DLD1 (cell line): Measurements from ENCODE around the gene ADGRL3.
"Not testable (repeated sequence)": the region's sequence is repeated elsewhere in the genome, so short reads cannot be mapped to it uniquely, and the experiment has no call there.

Experiments used
- in situ Hi-C: cut with HindIII; loops from 2 replicates; pipeline ENCODE4 v1.10.0; 2017; ENCODE audit warnings: low sequenced_read_pairs

The ADGRL3 gene

GRCh38 chr4:61468024-61468720 lies 268.0 kb downstream of the ADGRL3 start:
- in situ Hi-C loops: no loop called here

DNA sequence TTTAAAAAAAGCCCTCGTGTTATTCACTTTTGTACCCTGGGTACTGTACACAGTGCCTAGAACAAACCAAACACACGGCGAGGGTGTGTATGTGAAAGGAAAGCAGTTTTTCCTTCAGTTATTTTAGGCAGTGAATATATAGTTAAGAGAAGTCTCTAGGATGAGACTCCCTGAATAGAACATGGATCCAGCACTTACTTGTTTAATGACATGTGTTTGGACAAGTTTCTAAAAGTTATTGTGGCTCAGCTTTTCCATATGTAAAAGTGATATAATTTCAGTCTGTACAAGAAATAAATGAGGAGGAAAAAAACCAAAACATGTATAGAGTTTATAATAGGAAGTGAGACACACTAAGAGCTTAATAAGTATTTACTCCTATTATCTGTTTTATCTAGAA lies 273.2 kb downstream of the ADGRL3 start:
- in situ Hi-C loops: no loop called here

- in situ Hi-C loops: no loop called here
These were observed 278.2 kb downstream of the ADGRL3 start for GRCh38 chr4:61478340-61478739.

DNA sequence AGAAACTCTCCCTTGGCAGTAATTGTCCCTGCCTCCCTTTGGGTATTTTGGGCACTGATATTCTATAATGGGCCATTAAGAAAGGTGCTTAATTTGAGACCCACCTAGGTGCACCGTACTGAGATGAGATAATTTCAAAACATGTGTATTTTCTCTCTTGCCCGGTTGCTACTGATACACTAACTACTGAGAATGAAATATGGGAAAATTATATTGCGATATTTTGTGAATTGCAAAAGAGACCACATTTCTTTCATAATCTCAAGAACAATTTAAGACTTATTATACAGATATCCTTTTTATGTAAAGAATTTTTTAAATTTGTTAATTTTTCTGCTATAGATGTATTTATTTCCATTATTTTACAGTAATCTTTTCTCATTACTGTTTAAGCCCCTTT lies 284.9 kb downstream of the ADGRL3 start:
- in situ Hi-C loops: no loop called here

DNA sequence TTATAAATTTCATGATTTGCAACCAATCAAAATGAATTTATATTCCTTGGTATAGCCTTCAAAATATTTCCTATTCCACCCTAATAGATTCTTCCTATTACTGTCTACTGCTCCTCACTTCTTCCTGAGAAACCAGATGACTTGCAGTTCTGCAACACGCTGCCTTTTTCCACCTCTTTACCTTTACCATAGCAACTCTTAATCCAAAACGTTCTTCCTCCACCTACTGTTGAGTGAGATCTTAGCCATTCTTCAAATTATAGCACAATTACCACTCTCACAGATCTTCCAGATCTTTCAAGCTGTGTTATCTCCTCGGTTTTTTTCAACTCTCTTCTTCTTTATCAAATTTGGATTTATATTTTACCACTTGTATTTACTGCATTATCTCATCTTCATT lies 289.8 kb downstream of the ADGRL3 start:
- in situ Hi-C loops: no loop called here

DNA sequence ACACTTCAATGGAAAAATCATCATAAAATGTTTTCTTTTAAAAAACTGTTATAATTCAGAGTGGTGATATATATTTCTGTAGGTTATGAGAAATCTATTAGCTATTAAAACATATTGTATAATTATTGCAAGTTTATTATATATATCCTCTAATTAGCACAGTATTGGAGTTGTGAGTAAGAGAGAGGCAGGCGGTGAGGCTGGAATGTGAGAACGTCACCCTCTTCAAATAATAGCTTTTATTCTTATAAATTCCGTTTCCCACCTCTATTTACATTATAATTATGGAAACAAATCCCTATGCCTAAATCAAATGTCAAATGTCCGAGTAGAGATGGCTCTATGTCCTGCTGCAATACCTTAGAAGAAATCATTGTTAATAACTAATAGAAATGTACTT lies 292.9 kb downstream of the ADGRL3 start:
- in situ Hi-C loops: no loop called here

DNA sequence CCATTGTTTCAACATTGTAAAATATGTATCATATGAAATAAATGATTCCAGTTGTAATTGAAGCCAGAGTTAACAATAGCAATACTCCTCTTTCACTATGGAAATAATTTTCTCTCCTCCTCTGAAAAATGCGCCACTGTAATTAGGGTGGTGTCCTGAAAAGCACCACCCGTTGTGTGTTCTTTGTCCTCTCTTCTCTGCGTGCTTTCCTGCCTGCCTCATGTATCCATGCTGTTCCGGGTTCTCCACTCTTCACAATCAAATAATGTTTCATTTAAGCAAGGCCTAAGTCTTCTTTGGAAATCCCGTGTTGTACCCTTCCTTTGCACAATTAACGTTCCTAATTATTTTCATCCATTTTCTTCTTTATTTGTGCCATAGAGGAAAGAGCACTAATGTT lies 293.3 kb downstream of the ADGRL3 start:
- in situ Hi-C loops: no loop called here

DNA sequence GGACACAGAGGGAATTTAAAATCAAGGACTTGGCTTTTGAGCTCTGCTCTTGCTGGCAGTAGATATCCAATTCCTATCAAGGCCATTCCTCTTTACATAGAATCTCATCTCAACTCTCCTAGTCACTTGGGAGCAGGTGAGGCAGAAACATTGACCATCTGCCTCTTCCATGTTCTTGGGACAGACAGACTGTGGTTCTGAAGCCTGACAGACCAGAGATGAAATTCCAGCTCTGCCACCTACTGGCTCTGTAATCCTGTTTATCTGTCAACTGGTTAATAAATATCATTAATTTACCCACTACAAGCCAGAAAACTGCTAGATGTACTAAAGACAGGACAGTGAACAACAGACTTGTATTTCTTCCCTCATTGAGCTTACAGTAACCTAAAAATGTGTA lies 300.8 kb downstream of the ADGRL3 start:
- in situ Hi-C loops: no loop called here

DNA sequence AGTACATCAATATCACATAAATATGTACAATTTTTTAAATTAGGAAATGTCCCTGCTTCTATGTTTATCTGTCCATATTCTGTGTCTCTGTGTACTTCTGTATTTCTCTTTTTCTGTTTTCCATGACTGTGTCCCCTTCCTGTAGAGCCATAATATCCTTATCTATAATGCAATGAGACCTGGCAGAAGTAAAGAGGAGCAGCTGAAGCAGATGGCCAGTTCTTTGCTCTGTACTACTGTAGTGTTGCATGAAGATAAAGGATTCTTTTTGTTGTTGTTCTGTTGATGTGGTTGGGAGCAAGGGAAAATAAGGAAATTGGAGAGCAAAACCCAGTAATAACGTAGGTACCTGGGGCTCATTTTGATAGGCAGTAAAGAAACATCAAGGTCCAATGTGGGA lies 301.7 kb downstream of the ADGRL3 start:
- in situ Hi-C loops: no loop called here

DNA sequence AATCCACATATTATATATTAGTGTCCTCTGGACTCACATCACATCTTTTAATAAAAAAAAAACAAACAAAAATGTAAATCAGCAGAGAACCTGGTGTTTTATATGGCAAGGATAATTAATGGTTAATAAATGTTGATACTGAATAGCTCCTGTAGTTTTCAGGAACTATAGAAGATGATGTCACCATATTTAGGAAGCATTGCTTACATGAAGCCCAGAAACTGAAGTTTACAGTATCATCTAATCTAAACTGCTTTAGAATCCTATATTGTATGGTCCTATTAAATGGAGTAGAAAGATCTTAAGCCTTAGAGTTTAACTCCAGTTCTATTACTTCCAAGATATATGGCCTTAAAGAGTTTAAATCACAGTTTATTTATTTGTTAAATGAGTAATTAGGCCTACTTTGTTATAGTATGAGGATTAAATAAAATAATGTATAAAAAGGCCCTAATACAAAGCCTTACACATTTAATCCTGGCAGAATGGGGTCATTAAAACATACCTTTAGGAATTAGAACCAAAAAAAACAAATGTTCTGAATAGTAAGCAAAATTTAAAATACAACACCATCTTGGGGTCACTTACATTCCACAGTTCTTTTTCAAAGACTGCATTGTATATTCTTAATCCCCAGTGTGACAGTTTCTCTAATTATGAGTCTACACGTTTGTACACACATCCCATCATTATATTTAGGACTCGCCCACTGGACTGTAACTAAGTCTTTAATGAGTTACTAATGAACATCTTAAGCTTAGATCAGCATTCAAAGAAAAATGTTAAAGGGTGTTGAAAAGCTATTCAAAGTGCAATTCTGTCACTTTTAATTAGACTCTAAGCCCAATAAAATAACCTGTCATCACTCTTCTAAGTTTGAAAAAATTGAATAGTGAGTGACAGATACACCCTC lies 305.9 kb downstream of the ADGRL3 start:
- in situ Hi-C loops: no loop called here

DNA sequence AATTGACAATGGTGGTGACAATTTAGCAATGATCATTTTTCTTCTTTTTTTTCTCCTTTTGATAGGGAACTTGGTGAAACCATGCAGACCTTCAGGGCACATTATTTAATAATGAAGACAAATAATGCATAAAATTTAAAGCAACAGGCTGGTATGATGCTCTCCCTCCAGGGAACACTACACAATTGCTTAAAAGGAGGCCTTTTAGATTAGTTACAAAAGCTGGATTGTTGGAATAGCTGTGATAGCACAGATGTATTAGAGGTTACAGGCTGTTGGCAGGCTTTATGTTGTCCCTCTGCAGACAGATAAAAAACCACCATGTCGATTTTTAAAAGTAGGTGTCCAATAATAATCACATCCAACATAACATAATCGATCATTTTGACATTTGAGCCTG lies 307.0 kb downstream of the ADGRL3 start:
- in situ Hi-C loops: no loop called here

DNA sequence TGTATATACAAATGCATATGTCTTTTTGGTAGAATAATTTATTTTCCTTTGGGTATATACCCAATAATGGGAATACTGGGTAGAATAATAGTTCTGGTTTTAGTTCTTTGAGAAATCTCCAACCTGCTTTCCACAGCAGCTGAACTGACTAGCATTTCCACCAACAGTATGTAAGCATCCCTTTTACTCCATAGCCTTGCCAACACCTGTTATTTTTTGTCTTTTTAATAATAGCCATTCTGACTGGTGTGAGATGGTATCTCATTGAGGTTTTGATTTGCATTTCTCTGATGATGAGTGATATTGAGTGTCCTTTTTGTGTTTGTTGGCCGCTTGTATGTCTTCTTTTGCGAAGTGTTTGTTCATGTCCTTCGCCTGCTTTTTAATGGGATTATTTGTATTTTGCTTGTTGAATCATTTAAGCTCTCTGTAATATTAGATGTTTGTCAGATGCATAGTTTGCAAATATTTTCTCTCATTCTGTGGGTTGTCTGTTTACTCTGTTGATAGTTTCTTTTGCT lies 309.7 kb downstream of the ADGRL3 start:
- in situ Hi-C loops: not testable (repeated sequence)

- in situ Hi-C loops: no loop called here
These were observed 311.8 kb downstream of the ADGRL3 start for GRCh38 chr4:61511716-61512488.

DNA sequence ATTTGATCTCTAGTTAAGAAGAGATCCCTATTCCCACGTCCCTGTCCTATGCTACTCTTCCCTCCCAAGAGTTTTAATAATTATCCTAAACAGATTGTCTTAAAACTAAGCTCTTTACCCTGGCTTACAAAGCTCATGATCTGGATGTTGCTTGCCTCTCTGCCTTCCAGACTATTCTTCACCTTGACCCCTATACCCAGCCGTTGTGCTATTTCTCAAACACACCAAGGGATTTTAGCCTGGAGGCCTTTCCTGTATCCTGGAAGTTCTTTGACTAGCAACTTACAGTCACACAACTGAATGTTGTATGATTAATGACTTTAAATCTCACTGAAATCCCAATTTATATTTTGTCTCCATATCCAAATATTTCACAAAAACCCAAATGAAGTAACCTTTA lies 314.9 kb downstream of the ADGRL3 start:
- in situ Hi-C loops: no loop called here

GRCh38 chr4:61517144-61517543 lies 317.0 kb downstream of the ADGRL3 start:
- in situ Hi-C loops: no loop called here

DNA sequence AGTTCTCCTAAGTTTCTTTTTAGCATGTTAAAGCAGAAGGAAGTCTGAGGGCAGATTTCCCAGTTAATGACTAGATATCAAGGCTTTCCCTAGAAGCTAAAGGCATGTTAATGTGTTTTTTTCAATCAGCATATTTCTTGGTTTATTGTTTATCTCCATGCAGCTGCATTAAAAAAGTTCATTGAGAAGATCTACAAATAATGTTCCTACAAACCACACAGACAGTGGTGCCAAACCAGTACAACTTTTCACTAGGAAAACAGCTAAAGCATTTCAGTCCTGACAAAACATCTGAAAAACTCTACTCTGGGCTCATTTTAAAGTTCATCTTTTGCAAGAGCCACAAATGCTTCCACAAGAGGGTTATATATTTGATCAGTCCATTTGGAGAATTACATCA lies 320.0 kb downstream of the ADGRL3 start:
- in situ Hi-C loops: no loop called here

DNA sequence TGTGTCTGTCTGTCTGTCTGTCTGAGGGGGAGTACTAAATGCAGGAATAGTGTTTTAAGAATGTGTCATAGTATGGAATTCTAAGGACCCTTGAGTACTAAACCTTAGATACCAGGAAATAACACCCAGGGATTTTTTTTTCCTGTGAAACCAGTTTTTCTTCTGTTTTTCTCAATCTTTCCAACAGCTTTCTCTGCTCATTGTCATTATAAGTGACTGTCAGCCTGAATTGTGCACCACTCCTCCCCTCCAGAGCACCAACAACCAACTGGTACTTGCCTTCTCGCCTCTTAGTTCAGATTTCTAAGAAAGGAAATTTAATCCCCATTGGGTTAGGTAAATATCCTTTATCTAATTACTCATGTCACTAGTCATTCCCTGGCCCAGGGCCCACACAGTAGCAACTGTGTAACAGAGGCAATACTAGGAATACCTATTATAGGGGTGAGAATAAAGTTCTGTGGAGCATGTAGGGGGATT lies 320.6 kb downstream of the ADGRL3 start:
- in situ Hi-C loops: no loop called here

GRCh38 chr4:61521451-61521850 lies 321.3 kb downstream of the ADGRL3 start:
- in situ Hi-C loops: no loop called here

DNA sequence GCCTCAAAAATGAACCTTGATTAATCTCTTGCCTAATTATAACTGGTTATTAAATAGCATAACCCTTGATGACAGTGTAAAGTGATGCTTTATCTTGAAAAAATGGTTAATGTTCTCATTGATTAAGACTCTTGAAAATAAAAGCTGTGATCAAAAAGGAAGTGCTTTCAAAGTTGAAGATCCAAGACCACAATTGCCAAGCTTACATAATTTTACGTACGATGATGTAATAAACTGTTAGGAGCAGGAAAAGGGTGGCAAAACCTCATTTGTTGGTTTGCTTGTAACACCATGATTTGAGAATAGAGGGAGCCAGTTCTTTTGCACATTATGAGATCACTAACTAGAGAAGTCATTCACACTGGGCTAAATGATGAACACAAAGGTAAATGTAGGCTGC lies 322.2 kb downstream of the ADGRL3 start:
- in situ Hi-C loops: no loop called here

GRCh38 chr4:61527888-61528287 lies 327.8 kb downstream of the ADGRL3 start:
- in situ Hi-C loops: no loop called here

GRCh38 chr4:61528595-61528994 lies 328.5 kb downstream of the ADGRL3 start:
- in situ Hi-C loops: no loop called here
